Activated CD8-positive, alpha-beta memory T cell treated with anti-CD3 and anti-CD28 coated beads, Interleukin-2, amount 50 U/mL, for 4 hours (primary cell): ENCODE results near the gene CLEC2D.
A peak's percentile ranks its signal among the peaks of the same experiment; 100 is the strongest.
"Not testable (repeated sequence)": the region's sequence is repeated elsewhere in the genome, so short reads cannot be mapped to it uniquely, and the experiment has no call there.

Experiments used
- DNase-seq: peaks from one replicate; pipeline ENCODE4 v3.0.0-alpha.2; 2020

The CLEC2D gene

GRCh38 chr12:9731393-9731792 lies 61.9 kb downstream of the CLEC2D start:
- DNase-seq: no peak

GRCh38 chr12:9731797-9732196 lies 62.3 kb downstream of the CLEC2D start:
- no peak for DNase-seq

DNA sequence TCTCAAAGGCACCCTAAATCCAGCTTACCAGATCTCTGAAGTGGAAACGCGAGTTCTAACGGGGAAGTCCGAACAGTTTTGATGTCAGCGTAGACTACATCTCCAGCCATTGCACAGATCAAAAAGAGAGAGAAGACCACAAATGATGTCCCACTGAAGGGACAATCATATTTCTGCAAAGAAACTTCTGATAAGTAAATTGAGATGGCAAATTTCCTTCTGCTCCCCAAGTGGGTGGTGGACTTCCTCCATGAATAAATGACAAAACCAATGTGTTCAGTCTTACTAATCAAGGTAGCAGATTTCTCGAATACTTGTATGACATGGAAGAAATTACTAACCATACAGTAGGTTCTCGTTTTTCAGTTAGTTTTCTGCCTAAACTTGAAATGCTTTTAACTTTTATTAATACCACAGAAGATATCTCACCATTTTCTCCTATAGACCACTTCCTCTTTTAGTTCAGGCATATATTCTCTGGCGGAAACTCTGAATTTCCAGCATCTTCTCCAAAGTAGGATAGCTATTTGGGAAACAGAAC lies 63.5 kb downstream of the CLEC2D start, which contains the start of gene CLECL1:
Gene CLECL1 (minus strand): TSS at position 177 of the 541 bp plus-strand sequence.
- DNase-seq: no peak

DNA sequence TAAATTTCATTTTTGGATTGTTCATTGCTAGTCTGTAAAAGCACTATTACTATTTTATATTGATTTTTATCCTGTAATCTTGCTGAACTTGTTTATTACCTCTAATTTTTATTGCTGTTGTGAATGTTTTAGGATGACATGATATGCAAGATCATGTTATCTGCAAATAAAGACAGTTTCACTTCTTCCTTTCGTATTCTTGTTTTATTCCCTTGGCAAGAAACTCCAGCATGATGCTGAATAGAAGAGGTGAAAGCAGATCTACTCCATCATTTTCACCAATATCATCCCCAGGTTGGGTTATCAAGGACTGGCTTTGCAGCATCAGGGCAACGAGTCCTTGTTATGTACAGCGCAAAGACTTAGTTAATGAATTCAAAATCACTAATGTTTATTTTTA lies 66.1 kb downstream of the CLEC2D start:
- no peak for DNase-seq

GRCh38 chr12:9736936-9737705 lies 67.6 kb downstream of the CLEC2D start:
- no peak for DNase-seq

DNA sequence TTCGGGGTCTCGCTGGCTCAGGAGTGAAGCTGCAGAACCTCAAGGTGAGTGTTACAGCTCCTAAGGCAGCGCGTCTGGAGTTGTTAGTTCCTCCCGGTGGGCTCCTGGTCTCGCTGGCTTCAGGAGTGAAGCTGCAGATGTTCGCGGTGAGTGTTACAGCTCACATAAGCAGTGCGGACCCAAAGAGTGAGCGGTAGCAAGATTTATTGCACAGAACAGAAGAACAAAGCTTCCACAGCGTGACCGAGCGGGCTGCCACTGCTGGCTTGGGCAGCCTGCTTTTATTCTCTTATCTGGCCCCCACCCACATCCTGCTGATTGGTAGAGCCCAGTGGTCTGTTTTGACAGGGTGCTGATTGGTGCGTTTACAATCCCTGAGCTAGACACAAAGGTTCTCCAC lies 69.4 kb downstream of the CLEC2D start:
- DNase-seq: not testable (repeated sequence)

- DNase-seq: not testable (repeated sequence)
Measured at GRCh38 chr12:9739404-9740105, 70.0 kb downstream of the CLEC2D start.

GRCh38 chr12:9740106-9740750 lies 70.7 kb downstream of the CLEC2D start:
- DNase-seq: no peak

DNA sequence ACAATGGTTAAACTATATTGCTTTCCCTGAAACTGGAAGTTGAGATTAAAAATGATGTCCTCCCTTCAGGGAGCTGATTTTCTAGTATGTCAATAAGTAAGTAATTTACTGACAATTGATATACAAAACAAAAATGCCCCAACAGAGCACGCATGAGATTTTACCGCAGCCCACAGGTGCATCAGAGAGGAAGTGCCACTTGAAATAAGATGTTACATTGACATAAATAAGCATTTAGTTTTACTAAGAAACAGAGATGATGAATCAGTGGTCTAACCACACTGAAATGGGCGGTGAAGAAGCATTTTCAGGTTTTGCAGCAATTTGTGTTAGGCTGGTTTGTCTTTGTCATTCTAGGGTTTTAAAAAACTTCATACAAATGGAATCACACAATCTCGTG lies 72.2 kb downstream of the CLEC2D start:
- peak; percentile 65 for DNase-seq

GRCh38 chr12:9742661-9743060 lies 73.1 kb downstream of the CLEC2D start:
- no peak for DNase-seq

- no peak for DNase-seq
Measured at GRCh38 chr12:9745199-9745598, 75.7 kb downstream of the CLEC2D start.
